Measurements from ENCODE around the gene AQP12A.
A peak's percentile ranks its signal among the peaks of the same experiment; 100 is the strongest.

Gene AQP12A

DNA sequence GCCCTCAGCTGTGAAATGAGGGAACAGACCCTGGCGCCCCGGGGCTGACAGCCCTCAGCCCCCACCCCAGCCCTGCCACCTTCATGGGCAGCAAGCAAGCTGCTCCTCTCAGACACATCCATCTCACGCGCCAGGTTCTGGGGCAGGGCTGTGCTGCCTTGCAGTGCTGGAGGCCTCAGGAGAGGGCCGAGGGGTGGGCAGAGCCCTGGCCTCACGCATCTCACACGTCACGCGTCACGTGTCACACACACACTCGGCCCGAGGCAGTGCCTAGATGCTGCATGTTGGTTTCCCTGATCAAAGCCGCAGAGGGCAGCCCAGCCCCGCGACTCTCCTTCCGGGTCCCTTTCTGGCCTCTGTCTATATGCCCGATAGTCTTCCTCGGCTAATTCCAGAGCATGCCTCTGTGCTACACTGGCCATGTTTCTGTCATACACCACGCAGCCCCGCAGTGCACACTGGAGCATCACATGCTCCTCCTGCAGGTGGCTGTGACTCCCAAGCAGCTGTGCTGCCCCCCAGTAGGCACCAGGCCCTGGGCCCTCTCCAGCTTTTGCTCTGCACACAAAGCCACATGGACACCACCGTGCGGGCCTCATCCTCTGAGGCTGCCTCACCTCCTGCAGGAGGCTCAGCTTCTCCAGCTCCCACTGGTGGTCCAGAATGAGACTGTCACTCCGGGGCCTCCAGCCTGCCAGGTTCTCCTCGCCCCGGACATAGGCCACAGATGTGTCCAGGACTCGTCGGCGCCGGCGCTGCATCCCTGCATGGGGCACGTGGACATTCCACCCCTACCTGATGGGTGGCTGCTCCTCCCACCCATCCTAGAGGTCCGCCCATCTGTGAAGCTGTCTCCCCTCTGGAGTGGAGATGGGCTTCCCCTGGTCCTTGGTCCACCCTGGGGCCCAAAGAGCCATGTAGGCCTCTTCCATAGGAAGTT lies 31.4 kb downstream of the AQP12A start:
- DNase-seq (ENCODE audit: low read depth in 2 of 2) = no peak

DNA sequence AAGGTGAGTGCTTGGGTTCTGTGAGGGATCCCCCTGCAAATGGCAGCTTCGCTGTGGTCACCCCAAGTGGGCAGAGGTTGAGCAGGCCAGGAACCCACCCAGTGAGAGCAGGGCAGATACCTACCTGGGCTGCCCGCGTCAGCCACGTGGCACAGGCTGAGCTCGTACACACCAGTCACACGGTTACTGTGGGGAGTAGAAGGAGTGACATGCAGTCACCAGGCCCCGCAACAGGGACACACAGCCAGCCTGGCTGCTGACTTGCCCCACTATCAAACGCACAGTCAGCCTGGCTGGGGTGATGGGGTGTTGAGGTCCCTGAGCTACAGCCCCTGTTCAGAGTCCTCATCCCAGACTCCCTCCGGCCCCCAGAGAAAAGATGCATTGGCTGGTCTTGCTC lies 32.2 kb downstream of the AQP12A start:
- no peak for DNase-seq (ENCODE audit: low read depth in 2 of 2)

DNA sequence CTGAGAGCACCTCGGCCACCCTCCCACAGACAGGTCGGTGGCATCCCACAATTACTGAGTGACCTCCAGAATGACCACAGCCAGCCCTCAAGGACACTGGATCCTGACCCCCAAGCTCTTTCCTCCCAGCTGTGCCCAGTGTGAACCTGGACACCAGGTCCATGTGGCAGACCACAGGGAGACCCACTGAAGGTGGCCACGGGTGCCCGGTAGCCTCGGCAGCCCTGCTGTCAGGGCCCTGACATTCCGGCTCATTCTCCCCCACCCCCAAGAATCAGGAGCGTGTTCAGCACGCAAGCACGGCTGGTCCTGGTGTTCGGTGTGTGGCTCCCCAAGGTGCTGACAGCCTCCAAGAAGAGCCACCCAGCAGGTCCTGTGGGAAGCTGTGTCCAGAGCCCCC lies 32.8 kb downstream of the AQP12A start:
- DNase-seq (ENCODE audit: low read depth in 2 of 2) = no peak

DNA sequence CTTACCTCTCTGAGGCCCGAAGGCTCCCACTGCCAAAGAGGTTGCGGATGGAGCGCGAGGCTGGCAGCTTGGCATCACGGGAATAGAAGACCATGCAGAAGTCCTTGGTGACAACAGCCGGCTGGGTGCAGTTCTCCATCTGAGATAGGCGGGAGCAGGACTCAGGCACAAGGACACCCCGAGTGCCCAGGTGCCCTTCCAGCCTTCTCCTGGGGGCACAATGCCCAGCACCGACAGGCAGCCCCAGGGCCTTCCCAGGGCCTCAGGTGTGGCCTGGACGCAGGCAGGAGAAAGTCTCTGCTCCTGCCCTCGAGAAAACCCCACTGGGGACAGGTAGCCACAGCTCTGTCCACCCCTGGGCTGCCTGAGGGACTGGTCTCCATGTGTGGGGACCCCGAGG lies 33.6 kb downstream of the AQP12A start:
- no peak for DNase-seq (ENCODE audit: low read depth in 2 of 2)

DNA sequence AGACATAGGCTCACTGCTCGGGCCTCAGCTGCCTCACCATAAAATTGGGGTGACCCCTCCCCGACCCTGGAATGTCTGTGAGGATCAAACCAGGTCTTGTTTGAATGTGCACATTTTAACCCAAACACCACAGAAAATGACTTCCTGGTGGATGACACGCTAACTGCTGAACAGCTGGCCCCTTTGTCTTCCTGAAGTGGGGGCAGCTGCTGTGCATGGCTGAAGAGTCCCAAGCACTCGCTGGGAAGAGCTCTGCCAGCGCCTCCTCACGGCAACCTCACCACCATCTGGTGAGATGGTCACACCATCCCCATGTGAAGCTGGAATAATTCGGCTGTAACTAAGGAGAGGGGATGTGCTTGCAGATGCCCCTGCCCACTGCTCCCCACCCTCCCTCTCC lies 34.0 kb downstream of the AQP12A start:
- no peak for DNase-seq (ENCODE audit: low read depth in 2 of 2)

DNA sequence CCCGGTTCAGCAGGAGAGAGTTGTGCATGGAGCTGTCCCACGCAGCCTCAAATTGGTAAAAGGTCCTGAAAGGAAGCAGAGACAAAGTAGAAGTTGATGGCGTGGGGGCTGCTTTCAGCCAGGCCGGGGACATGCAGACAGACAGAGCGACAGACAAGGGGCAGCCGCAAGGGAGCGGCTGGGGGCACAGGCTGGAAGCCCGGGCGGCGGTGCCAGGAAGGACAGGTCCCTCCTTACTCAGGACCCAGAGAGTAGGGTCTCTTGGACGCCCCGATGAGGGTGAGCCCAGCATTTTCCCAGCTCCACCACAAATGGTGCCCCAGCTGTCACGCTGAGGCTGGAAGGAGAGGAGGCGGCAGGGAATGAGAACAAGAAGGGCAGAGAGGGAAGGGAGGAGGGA lies 35.2 kb downstream of the AQP12A start:
- no peak for DNase-seq (ENCODE audit: low read depth in 2 of 2)

DNA sequence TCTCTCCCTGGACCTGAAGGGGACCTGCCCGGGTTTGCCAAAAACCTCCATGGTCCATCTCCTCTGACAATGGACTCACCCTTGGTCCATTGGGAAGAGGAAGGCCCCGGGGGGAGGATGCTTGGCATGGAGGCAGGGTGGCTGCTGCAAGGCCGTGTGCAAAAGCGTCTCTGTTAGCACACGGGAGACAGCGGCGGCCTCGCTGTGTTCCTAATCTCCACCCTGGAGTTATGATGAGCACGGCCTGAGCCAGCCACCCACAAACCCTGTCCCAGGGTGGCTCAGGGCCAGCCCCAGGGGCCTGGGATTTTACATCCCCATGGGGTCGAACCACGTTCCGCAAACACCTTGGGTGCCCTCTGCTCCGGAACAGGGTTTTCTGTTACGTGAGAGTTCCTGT lies 35.8 kb downstream of the AQP12A start:
- DNase-seq (ENCODE audit: low read depth in 2 of 2) = no peak

DNA sequence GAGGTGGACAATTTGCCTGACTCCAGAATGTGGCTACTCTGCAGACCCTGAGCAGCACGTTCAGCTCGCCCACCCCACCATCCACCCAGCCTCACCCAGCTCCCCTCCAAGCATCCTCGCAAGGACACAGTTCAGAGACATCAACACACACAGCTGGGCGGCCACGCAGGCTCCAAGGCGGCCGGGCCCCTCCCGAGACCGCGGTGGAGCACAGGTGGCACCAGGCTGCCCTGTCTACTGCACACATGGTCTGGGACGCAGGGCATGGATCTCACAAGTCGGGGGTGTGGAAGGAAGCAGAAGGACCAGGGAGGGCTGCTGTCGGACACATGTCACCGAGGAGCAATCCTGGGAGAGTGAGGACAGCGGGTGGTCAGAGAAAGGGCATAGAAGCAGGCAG lies 36.2 kb downstream of the AQP12A start:
- no peak for DNase-seq (ENCODE audit: low read depth in 2 of 2)

DNA sequence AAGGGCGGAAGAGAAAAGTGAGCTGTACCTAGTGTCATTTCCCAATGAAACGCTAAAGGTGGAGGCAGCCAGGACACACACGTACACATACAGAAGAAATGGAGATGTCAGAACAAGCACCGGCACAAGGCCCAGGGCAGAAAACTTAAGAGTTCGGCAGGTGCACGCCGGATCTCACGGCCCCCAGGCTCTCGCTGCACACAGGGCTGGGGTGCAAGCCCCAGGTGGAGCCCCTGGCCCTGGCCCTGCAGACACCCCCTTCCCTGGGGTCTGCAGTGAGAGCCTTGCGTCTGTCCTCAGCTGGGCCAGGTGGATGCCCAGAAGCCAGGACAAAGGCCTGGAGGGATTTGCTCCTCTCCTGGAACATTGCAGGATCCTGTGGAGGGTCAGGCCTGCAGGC lies 36.7 kb downstream of the AQP12A start:
- DNase-seq (ENCODE audit: low read depth in 2 of 2) = no peak

DNA sequence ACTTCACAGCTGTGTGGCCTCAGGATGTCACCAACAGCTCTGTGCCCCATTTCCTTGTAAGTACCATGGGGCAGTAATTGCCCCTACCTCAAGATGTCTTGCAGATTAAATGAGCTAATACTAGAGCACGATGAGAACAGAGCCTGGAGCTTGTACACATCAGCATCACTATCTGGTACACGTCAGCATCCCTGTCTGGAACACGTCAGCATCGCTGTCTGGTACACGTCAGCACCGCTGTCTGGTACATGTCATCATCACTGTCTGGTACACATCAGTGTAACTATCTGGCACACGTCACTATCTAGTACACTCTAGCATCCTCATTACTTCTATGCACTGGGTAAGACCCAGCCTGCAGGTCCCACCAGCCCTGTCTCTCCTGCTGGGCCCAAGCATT lies 37.2 kb downstream of the AQP12A start:
- no peak for DNase-seq (ENCODE audit: low read depth in 2 of 2)

DNA sequence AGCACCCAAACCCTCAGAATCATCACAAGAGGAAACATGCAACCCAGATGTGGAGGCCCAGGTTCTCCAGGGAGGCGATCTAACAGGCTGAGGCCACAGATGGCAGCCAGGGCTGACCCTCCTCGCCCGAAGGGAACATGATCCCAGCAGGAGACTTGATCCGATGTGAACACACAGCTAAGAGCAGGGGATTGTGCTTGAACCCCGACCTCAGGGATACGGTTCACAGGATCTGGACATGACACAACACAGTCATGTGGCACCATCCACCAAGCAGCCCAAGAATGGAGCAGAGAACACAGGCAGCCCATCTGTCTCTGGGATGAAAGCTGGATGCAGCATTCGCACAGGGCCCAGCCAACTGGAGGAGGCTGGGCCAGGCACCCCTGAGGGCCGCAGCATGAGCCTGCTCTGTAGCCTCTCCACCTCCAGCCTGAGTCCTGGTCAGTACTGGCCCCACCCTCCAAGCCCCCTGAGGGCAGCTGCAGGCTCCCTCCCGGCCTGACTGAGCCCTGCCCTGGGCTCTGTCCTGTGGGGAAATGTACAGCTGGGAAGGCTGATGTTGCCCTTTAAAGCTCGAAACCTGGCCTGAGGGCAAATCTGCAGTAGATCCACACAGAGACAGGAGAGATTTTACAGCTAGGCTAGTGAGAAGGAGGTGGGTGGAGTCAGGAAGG lies 39.0 kb downstream of the AQP12A start:
- DNase-seq (ENCODE audit: low read depth in 2 of 2) = no peak

DNA sequence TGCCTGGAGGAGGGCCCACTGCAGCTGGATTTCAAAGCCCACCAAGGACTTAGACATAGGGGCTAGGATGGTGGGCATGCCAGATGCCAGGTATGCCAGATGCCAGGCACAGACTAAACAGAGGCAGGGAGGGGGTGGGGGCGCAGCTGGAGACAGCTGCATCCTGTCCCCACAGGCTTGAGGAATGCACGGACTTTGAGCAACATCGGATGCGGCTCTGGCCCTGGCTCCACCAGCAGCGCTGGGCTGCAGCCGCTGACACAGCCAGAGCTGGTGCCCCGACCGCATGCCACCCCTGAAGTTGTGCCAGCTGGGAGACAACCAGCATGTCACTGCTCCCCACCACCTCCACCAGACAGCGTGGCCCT lies 39.5 kb downstream of the AQP12A start:
- no peak for DNase-seq (ENCODE audit: low read depth in 2 of 2)

DNA sequence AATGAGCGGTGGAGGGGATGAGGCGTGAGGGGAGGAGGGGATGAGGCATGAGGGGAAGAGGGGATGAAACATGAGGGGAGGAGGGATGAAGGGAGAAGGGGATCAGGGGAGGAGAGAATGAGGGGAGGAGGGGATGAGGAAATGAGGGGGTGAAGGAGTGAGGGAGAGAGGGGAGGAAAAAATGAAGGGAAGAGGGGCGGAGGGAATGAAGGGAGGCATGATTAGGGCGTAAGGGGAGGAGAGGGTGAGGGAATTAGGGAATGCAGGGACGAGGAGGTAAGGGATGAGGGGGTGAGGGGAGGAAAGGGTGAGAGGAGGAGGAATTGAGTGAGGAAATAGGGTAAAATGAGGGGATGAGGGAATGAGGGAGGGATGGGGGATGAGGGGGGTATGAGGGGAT lies 40.5 kb downstream of the AQP12A start:
- no peak for DNase-seq (ENCODE audit: low read depth in 2 of 2)

DNA sequence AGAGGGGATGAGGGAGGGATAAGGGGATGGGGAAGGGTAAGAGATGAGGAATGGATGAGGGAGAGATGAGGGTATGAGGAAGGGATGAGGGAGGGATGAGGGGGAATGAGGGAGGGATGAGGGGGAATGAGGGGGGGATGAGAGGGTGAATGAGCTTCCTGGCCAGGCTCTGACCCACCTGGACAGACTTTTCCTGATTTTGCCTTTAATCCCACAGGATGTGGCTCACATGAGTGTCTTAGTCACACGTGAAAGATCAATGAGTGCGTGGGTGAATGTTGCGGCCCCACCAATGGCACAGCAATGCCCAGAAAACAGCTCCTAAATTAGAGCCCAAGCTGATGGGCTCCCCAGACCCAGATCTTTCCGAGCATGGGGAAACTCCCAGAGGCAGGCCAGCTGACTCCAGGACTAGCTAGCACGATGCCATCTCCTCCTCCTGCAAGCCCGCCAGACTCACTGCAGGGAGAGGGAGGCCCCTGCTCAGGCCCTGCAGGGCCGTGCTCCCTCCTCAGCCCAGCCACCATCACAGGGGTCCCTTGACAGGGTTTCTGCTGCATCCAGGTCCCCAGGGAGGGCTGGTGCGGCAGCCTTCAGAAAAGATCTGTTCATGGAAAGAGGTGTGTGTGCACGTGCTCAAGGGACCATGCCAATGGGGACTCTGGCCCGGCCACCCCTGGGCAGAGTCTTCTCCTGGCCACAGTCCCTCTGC lies 41.4 kb downstream of the AQP12A start:
- DNase-seq (ENCODE audit: low read depth in 2 of 2) = no peak

DNA sequence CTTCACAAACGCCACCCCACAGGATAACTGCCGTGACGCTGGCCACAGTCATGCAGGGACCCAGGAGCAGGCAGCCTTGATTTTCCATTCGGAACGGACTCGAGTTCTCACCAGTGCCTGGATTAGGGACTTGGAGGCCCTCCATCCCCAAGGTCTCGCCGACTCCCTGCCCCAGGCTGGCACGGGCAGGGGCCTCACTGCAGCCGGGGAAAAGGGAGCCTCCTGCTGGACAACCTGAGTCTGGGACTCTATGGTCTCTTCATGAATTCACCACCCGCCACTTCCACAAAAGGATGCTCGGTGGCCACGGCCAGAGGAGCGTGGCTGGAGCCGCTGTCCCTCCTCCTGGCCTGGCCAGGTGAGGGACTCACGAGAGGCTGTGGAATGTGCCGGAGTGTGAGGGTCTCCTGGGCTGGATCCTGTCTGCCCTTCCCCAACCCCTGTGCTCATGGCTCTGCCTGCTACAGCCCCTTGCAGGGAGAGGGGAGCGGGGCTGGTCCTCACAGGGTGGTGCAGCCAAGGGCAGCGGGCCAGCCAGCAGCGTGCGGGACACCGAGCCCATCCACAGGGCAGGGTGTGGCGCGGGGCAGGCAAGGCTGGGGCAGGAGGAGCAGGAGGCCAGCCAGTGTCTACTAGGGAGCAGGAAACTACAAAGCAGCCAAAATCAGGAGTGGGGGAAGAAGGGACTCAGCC lies 42.3 kb downstream of the AQP12A start:
- DNase-seq (ENCODE audit: low read depth in 2 of 2) = no peak

DNA sequence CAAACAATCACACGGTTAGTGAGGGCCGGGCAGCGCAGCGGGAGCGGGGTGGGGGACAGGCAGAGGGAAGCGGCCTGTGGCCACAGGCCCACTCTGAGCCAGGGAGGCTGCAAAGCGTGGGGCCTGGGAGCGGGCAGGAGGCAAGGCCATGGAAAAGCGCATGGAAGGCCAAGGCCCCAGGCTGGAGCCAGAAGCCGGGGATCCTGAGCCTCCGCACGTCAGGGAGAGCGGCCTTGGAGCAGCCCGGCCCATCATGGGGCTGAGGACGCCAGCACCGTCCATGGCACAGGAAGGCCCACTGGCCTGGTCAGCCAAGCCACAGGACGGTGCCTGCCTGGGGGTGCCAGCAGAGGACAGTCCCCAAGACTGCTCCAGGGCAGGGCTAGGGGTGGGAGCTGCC lies 43.1 kb downstream of the AQP12A start:
- no peak for DNase-seq (ENCODE audit: low read depth in 2 of 2)

DNA sequence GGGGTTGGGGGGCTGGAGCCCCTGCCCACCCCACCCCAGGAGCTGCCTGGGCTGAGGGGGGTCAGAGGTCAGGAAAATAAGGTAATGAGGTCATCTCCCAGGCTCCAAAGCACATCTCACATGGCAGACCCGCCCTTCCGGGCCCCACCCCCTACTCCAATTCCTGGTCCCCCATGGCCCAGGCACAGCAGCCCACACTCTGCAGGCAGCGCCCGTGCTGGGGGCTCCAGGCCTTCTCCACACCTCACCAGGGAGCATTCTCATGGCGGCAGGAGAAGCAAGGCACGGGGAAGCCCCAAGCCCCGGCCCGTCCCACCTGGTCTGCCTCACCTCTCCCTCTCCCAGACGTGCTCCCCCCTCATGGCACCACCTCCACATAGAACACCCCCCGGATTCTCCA lies 43.8 kb downstream of the AQP12A start:
- no peak for DNase-seq (ENCODE audit: low read depth in 2 of 2)

DNA sequence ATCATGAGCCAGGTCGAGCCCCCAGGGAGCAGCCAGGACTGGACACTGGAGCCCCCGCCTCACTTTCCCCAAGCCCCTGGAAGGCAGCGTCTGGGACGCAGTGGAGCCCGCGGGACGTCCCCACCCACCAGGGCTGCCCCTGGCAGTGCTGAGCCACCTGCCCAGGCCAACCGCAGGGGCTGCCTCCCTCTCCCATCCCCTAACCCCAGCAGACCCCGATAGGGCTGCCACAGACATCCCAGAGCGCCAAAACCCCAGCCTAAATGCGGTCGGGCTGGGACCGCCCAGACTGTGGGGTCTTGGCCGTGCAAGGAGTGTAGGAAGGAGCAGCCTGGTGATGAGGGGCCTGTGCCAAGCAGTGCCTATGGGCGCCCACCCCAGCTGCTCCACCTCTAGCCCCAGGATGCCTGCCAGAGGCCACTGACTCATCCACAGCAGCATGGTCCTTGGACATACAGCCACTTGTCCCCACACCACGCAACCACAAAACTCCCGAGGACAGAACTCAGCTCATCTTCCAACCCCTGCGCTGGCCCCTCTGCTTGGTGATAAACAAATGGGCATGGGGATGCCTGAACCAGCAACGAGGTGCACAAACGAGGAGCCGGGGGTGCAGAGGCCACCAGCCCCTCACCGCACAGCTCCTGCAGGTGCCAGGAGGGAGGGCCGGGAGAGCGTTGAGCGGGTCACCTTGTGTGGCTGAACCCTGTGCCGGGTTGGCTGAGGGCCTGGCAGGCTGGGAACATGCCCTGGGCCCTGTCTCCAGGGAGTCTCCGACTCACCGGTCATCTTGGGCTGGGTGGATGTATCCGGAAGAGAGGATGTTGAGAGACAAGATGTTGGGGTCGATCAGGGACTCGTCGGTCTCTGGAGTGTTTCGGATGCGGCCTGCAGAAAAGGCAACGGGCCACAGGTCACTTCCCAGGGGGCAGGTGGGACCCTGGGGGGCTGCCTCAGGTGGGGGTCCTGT lies 44.9 kb downstream of the AQP12A start:
- DNase-seq (ENCODE audit: low read depth in 2 of 2) = no peak

DNA sequence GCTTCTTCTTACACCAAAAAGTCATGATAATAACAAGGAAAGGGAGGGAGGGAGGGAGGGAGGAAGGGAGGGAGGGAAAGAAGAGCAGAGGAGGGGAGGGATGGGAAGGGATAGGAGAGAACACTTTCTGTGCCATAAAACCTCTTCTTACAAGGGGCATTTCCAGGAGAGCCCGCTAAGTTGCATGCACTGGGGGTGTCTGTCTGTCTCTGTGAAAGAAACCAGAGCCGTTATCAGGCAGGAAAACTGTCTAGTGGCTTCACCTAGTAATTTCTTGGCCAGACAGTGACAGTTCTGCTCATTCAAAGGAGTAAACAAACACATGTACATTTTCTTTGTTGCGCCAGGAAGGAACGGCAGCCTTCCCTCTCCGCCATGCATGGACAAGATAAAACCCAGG lies 45.8 kb downstream of the AQP12A start:
- no peak for DNase-seq (ENCODE audit: low read depth in 2 of 2)

DNA sequence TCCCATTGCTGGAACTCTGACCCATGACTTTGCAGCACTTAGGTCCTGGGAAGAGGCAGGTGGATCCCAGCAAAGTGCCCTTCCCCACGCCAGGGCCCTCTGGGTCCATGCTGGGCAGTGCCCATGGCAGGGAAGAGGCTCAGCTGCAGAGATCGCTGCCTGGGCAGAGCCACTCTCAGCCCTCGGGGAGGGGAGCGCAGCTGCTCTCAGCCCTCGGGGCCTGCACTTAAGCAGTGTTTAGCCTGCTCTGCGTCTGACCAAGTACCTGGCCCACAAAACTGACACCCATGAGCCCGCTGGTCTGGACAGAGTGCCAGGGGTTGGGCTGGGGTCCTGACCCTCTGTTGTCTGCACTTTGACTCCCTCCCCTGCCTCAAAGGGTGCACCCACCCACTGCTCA lies 46.3 kb downstream of the AQP12A start:
- no peak for DNase-seq (ENCODE audit: low read depth in 2 of 2)

DNA sequence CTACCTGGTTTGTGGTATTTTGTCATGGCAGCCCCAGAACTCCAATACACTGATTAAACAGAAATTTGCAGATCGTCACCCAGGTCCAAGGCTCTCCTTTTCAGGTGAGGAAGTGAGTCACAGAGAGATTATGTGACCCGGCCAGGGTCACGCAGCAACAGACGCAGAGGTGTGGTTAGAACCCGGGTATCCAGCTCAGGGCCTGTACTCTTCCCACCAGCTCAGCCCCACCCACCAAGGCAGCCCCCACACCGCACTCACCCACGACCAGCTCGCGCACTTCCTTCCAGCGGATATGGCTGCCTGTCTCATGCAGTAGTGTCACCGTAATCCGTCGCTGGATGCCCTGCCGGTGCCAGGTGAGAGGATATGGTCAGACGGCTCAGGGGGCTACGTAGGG lies 48.1 kb downstream of the AQP12A start:
- peak in 1 of 2 donors; percentile 22 for DNase-seq (ENCODE audit: low read depth in 2 of 2)

All from stimulated activated CD4-positive, alpha-beta T cell treated with anti-CD3 and anti-CD28 coated beads, Interleukin-1b, Interleukin-23, amount 100 ng/mL, for 4 hours (primary cell).